ENCODE measurements around the gene DUSP19. TPM values are rescaled to one million over a fixed set of nuclear protein-coding genes. Genes with fewer than 3 reads are reported as not detected.

The DUSP19 gene
- total and polyA plus RNA-seq, 2 of the 13 experiments (the other 11 are each of a cell fraction or from before 2014, with no cell fraction given), result 1.3 to 1.9 TPM

- 0 out of 2 replicates have a peak, but pooled peaks have one; percentile 37 for TF ChIP-seq ZBTB25 (CRISPR knock-in tag; IDR thresholded peaks at IDR 0.05)
- TF ChIP-seq NR0B2 (CRISPR knock-in tag; IDR thresholded peaks at IDR 0.05), result peak; percentile 71
- TF ChIP-seq THAP9 (CRISPR knock-in tag; IDR thresholded peaks at IDR 0.05; ENCODE audit: borderline replicate concordance), result peak; percentile 56; the same call in 1 of the 2 replicates
- no peak for TF ChIP-seq ZNF101 (CRISPR knock-in tag; IDR thresholded peaks at IDR 0.05; ENCODE audit: borderline replicate concordance, low read depth)
- TF ChIP-seq SKIL (CRISPR knock-in tag; IDR thresholded peaks at IDR 0.05; ENCODE audit: borderline replicate concordance), result no peak
- peak; percentile 29; the same call in 1 of the 2 replicates for TF ChIP-seq SP2 (CRISPR knock-in tag; IDR thresholded peaks at IDR 0.05)
- no peak for TF ChIP-seq PHB2 (IDR thresholded peaks at IDR 0.05; ENCODE audit: partially characterized antibody)
- no peak for TF ChIP-seq RFX3 (CRISPR knock-in tag; IDR thresholded peaks at IDR 0.05)
- TF ChIP-seq XRCC5 (optimal IDR thresholded peaks at IDR 0.05; ENCODE audit: low read length), result peak; percentile 69
- TF ChIP-seq TFDP2 (CRISPR knock-in tag; IDR thresholded peaks at IDR 0.05), result no peak
- no peak; the same call in 1 of the 2 replicates for TF ChIP-seq ARID4A (CRISPR knock-in tag; IDR thresholded peaks at IDR 0.05; ENCODE audit: borderline replicate concordance)
- no peak for TF ChIP-seq ZNF75D (CRISPR knock-in tag; IDR thresholded peaks at IDR 0.05; ENCODE audit: borderline replicate concordance)
- no peak for TF ChIP-seq CREBL2 (CRISPR knock-in tag; IDR thresholded peaks at IDR 0.05; ENCODE audit: borderline replicate concordance)
- peak; percentile 55; the same call in 1 of the 2 replicates for TF ChIP-seq ZNF263 (CRISPR knock-in tag; IDR thresholded peaks at IDR 0.05)
These were observed 7.4 kb upstream of the DUSP19 start (continued) for GRCh38 chr2:183070942-183071844.
